8988T (cell line): ENCODE data around the gene BRSK2.
"Not testable (repeated sequence)": the region's sequence is repeated elsewhere in the genome, so short reads cannot be mapped to it uniquely, and the experiment has no call there.

Source experiments
- DNase-seq: peaks from one replicate; pipeline ENCODE4 v3.0.0; 2011

Gene BRSK2

DNA sequence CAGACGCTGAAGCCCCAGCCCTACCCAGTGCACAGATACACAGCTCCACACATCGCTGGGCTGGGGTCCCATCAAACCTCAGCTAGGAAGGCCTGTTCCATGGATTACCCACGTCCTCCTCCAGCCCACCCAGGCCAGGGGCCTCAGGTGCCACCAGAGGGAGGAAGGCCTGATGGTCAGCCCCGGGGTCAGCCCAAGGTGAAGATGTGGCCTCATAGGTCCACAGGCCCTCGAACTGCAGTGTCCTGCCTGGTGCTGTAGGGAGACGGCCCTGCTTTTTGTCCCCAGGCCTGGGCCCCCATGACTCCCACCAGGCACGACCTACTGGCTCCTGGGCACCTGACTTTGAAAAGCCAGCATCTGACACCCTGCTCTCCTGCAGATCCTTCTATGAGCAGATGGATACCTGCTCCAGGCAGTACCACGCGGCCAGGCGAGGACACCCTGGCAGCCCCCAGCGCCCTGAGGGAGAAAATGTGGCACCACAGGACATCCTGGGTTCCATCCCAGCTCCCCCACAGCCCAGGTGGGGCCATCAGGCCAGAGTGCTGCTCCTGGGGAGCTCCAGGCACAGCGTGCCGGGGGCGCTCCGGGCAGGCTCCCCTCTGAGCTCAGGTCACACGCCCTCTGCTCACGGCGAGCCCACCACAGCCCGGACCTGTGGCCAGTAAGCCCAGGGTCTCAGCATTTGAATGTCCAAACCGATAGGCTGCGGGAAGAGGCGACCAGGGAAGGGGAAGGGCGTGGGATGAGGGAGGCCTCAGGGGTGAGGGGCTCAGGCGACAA lies 112.6 kb downstream of the BRSK2 start:
- DNase-seq = no peak

DNA sequence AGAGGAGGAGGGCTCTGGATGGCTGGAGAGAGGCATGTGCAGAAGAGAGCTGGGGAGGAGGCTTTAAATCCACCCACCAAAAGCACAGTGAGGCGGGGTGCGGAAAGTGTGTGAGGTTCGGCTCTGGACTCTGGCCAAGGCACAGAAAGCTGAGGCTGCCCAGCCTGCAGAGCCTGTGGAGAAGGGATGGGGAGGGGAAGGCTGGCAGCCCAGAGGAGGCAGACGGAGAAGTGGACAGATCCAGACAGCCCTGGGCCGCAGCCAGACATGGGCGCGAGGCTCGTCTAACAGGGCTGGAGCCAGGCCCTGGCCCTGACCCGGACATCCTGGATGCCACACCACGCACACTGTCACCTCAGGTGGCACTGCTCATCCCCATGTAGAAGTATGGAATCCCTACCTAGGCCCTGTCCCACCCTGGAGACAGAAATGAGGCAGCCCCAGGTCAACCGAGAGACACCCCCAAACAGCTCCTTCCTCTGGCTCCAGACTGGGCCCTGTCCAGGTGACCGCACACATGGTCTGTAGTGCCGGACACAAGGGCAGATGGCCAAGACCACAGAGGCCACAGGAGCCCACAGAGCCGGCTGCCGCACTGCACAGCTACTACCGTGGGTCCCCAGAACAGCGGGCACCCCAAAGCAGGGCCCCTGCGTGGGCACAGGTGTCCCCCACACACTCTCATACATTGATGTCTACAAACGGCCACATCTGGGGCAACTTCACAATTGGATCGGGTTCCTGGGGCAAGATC lies 113.4 kb downstream of the BRSK2 start:
- no peak for DNase-seq

DNA sequence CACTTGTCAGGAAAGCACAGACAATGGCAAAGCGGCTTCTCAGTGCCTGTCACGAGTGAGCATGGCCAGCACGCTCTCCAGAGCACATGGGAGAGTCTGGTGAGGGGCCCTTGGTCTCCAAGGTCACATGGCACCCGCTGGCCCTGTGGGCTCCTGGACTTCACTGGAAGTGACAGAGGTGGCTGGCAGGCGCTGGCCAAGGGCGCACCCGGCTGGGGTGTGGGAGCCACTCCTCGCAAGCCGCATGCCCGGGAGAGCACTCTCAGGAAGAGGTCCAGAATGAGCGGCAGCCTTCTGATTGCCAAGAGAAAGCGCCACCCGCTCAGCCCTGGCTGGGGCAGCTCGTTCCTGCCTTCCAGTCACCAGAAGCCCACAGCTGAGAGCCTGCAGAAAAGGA lies 114.0 kb downstream of the BRSK2 start:
- no peak for DNase-seq

DNA sequence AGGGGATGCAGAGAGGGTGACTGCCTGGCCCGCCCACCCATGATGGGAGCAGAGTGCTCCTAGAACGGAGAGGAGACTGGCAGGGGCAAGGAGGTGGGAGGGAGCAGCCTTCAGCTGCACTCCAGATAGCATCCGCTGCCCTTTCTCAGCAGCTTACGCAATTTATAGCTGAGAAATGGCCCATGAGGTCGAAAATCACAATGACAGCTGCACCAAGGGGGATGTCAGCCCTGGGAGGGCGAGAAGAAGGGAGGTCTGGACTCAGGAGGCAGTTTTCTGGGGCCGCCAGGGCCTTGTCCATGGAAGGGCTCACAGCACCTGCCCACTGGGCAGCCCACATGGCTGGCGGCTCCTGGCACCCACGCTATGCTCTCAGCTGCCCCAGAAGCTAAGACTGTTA lies 114.4 kb downstream of the BRSK2 start:
- no peak for DNase-seq

DNA sequence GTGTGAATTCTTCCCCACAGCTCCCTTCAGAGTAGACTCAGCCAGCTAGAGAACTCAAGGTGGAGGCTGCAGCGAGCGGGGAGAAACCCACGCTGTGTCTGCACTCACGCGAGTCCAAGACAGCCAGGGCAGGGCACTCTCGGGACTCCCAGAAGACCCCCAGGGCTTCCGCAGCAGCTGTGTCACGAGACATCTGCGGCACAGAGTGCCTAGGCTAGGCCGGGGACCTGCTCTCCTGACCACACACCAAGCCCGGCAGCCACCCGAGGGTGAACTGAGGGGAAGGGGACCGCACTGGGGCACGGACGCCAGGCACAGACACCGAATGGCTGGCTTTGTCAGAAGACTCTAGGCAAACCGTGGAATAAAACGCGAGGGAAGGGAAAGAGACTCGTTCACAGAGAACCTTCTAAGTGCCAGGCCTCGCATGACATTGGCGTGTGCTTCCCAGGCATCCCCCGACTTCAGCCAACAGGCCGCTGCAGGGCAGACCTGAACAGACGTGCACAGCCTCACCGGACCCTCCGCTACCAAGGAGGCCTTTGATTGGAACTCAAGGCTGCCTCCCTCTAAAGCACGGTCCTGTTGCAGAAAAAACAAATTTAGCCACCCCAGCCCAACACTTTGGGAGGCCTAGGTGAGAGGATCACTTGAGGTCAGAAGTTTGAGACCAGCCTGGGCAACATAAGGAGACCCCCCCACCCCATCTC lies 115.0 kb downstream of the BRSK2 start:
- no peak for DNase-seq

DNA sequence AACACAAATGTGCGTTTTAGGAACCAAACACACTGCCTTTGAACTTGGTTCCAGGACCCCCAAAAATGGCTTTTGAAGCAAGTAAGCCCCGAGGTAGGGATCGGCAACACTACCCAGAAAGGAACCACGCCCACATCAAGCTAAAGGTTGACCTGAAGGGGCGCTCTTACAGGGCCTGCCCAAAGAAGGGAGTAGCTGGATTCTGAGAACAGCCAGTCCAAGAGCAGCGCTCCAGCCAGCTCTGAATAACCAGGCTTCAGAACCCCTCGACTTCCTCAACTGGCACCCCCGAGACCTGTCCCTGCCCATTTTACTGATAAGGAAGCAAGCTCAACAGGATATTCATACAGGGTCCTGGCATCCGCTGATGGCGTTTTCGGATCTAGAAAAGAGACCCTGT lies 115.7 kb downstream of the BRSK2 start:
- DNase-seq = no peak

DNA sequence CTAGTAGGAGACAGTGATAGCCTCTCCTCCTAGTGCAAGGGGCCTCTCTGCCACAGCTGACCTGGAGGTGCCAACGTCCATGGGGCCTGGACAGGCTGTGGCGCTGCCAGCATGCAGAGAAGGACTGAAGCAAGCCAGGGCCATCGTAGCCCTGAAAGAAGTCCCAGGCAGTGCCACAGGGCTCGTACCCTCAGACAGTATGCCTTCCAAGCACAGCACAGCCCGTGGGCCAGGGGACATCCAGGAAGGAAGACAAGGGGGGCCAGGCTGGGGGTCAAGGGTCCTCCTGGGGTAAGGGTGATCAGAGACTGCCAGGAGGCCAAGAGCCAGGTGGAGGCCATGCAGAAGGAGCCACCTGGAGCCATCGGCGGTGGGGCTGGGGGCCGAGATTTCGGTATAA lies 117.2 kb downstream of the BRSK2 start:
- DNase-seq = no peak

DNA sequence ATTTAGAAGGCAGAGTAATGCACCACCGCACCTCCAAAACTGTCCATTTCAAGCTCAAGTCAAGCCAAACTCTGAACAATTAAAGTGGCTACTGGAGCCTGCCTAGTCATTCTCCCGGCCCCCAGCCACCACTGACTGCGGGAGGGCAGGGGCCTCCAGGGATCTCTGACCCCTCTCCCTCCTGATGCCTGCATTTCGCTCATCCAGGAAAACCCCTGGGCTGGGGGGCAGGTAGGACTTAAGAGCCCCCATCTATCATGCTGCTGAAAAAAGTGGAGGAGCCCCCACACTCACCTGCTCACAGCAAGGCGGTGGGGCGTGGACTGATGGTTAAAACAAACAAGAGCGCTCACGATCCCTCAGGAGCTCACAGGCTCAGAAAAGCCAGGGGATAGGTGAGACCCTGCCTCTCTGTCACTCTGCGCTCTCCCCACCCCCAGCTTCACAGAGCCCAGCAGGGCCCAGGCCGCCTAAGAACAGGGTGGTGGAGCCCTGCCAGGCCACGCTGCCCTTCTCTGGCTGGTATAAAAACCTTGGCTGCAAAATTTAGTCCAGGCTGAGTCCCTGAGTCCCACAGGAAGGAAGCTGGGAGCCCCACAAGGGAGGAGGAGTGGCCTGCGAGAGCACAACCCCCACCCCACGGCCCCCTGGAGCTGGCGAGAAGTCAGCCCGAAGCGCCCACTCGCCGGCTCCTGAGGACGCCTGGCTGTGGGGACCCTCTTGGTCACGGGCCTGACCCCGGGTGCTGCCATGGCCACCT lies 117.8 kb downstream of the BRSK2 start:
- no peak for DNase-seq

DNA sequence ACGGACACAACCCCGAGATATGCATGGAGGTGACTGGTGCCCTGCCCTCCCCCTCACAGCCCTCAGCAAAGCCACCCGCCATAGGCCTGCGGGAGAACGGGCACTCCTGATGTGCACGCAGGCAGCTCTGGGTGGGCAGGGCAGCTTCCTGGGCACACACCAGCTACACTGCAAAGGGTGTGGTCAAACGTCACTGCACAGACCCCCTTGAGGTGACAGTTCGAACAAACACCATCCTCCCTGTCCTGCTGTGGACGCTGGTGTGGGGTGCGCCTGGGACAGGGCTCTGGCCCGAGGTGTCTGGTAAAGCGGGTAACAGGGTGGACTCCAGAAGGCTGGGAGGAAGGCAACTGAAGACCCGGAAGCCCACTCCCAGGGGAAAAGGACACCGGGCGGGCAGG lies 118.8 kb downstream of the BRSK2 start:
- DNase-seq = no peak

DNA sequence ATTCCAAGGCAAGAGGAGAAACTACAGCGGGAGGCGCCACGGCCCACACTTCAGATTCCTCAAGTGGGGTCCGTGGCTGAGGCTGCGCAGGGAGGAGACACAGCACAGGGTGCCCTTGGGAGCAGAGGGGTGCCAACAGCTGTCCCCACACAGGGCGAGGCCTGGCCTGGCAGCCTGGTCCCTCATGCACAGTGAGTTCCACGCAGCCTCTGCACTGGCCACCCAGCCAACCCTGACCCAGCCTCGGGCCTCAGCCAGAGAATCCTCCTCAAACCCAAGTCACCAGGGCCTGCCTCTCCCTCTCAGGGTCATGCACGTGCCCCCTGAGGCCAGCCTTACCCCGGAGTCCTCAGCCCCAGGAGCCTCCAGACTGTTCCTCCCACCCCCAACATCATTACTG lies 119.3 kb downstream of the BRSK2 start:
- DNase-seq = no peak

DNA sequence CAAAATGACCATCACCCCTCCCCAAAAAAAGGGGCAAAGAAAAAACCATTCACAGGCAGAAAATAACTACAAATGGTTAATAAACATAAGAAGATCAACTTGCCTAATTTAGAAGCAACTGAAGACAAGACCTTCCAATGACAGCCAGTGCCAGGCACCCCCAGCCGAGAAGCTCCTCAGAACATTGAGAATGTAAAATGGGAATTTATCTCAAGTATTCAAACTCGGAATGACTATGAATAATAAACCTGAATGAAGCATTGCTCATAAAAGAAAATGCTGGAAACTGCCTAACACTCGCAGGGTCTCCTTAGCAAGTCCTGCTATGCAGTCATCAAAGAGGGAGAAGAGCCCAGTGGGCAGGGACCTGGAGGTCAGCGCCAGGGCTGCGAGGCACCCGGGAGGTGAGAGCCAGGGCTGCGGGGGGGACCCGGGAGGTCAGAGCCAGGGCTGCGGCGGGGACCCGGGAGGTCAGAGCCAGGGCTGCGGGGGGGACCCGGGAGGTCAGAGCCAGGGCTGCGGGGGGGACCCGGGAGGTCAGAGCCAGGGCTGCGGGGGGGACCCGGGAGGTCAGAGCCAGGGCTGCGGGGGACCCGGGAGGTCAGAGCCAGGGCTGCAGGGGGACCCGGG lies 120.0 kb downstream of the BRSK2 start:
- DNase-seq = no peak

DNA sequence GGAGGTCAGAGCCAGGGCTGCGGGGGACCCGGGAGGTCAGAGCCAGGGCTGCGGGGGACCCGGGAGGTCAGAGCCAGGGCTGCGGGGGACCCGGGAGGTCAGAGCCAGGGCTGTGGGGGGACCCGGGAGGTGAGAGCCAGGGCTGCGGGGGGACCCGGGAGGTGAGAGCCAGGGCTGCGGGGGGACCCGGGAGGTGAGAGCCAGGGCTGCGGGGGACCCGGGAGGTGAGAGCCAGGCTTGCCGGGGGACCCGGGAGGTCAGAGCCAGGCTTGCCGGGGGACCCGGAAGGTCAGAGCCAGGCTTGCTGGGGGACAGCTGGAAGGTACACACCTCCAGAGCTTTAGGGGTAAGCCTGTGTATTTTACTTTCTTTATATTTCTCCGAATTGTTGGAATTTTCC lies 120.6 kb downstream of the BRSK2 start:
- not testable (repeated sequence) for DNase-seq

DNA sequence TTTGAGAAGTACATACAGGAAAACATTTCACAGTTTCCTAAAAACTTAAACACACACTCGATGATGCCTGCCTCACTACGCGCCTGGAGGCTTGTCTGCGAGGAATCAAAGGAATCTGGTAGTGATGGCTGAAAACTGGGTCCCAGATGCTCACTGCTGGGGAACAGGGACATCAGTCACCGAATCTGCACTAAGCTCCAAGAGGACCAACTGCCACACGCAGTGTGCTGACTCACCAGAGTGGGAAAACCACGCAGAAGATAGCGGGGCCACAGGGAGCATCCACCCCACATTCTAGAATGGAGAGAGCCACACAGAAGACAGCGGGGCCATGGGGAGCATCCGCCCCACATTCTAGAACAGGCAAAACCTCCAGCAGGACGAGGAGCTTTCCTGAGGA lies 121.2 kb downstream of the BRSK2 start:
- no peak for DNase-seq

DNA sequence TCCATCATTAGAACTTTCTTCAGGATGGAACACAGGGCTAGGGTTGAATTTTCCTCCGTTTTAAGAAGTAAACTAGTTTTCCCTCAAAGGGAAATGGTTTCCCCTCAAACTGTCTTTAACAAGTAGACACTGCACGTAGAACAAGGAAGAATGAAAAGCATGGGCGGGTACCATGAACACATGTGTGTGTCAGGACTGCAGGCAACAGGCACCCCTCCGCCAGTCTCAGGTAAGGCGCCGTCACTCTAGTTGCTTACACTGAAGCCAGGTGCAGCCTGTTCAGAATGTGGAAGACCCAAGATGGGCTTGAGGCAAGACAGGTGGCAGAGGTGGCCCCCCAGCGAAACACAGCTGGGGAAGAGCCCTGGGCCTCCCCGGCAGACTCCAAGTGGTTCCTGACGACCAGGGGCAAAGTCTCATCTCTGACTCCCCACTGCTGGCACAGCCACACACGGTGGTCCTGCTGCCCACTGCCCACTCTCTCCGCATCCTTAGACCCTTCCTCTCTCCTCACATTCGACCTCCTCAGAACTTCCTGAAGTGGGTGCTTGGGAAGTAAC lies 122.3 kb downstream of the BRSK2 start:
- DNase-seq = no peak
